Measurements from ENCODE around the gene IL9R. TPM values are rescaled to one million over a fixed set of nuclear protein-coding genes. Genes with fewer than 3 reads are reported as not detected.
"Not testable (repeated sequence)": the region's sequence is repeated elsewhere in the genome, so short reads cannot be mapped to it uniquely, and the experiment has no call there.

The IL9R gene
- total RNA-seq, 2 donors from 2014 or later: 0.14 TPM; not detected in 1

GRCh38 chrX:155983326-155983725, 14.2 kb upstream of the IL9R start:
- TF ChIP-seq, protein P1, sequence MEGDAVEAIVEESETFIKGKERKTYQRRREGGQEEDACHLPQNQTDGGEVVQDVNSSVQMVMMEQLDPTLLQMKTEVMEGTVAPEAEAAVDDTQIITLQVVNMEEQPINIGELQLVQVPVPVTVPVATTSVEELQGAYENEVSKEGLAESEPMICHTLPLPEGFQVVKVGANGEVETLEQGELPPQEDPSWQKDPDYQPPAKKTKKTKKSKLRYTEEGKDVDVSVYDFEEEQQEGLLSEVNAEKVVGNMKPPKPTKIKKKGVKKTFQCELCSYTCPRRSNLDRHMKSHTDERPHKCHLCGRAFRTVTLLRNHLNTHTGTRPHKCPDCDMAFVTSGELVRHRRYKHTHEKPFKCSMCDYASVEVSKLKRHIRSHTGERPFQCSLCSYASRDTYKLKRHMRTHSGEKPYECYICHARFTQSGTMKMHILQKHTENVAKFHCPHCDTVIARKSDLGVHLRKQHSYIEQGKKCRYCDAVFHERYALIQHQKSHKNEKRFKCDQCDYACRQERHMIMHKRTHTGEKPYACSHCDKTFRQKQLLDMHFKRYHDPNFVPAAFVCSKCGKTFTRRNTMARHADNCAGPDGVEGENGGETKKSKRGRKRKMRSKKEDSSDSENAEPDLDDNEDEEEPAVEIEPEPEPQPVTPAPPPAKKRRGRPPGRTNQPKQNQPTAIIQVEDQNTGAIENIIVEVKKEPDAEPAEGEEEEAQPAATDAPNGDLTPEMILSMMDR (IDR thresholded peaks at IDR 0.05): no peak
- Histone ChIP-seq H3K36me3 (no peaks in the 10 kb centered on the region), H3K4me1 (ENCODE audit: control insufficient read depth in 1 of 2, low read depth in 2 of 2) (no peaks in the 10 kb centered on the region)

GRCh38 chrX:155985208-155985607, 12.3 kb upstream of the IL9R start:
- Histone ChIP-seq H3K27me3 (replicated peaks; ENCODE audit: insufficient read depth) (no peaks in the 10 kb centered on the region), H3K9me3 (no peaks in the 10 kb centered on the region), H3K36me3 (no peaks in the 10 kb centered on the region), H3K4me1 (ENCODE audit: control insufficient read depth in 1 of 2, low read depth in 2 of 2) (no peaks in the 10 kb centered on the region), H3K27ac (no peak overlapping the region), H3K4me3 (no peak overlapping the region)
- no peak for ATAC-seq (ENCODE audit: insufficient number of reproducible peaks, low FRiP score, low read depth)
- TF ChIP-seq, protein P1 (IDR thresholded peaks at IDR 0.05): no peak
- no peak for DNase-seq (ENCODE audit: low spot score)

More at GRCh38 chrX:155983326-155983725, 14.2 kb upstream of the IL9R start:
- Histone ChIP-seq H3K27ac (no peak overlapping the region), H3K4me3 (no peak overlapping the region), H3K27me3 (replicated peaks; ENCODE audit: insufficient read depth) (no peaks in the 10 kb centered on the region), H3K9me3 (no peaks in the 10 kb centered on the region)
- DNase-seq (ENCODE audit: low spot score): no peak
- ATAC-seq (ENCODE audit: insufficient number of reproducible peaks, low FRiP score, low read depth): no peak

DNA sequence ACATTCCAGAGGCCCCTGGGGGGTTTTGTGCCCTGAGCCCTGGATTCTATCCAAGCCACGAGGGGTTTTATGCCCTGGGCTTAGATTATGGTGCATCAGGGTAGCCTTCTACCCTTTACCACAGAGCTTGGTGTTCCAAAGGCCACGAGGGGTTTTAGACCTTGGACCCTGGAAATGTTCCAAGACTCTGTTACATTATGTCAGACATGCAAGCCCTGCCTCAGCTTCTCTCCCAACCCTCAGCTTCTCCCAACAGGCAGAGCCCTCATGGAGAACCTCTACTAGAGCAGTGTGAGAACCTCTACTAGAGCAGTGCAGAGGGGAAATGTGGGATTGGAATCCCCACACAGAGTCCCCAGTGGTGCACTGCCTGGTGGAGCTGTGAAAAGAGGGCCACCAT, 10.5 kb upstream of the IL9R start:
- not testable (repeated sequence) for H3K4me1 ChIP-seq (ENCODE audit: control insufficient read depth in 1 of 2, low read depth in 2 of 2); H3K36me3 ChIP-seq; H3K27ac ChIP-seq; DNase-seq (ENCODE audit: low spot score); H3K4me3 ChIP-seq; ATAC-seq (ENCODE audit: insufficient number of reproducible peaks, low FRiP score, low read depth); H3K27me3 ChIP-seq (replicated peaks; ENCODE audit: insufficient read depth); H3K9me3 ChIP-seq

GRCh38 chrX:155988859-155989258, 8.6 kb upstream of the IL9R start:
- no peaks in the 10 kb centered on the region for H3K27me3 ChIP-seq (replicated peaks; ENCODE audit: insufficient read depth)
- H3K27ac ChIP-seq: no peak overlapping the region
- no peak overlapping the region for H3K4me3 ChIP-seq
- no peaks in the 10 kb centered on the region for H3K4me1 ChIP-seq (ENCODE audit: control insufficient read depth in 1 of 2, low read depth in 2 of 2)
- H3K9me3 ChIP-seq: no peaks in the 10 kb centered on the region
- H3K36me3 ChIP-seq: no peaks in the 10 kb centered on the region
- no peak for DNase-seq (ENCODE audit: low spot score)
- no peak for ATAC-seq (ENCODE audit: insufficient number of reproducible peaks, low FRiP score, low read depth)
- TF ChIP-seq, protein P1 (IDR thresholded peaks at IDR 0.05): no peak

- Histone ChIP-seq H3K27me3 (replicated peaks; ENCODE audit: insufficient read depth) (no peaks in the 10 kb centered on the region), H3K4me3 (no peak overlapping the region), H3K27ac (no peak overlapping the region), H3K4me1 (ENCODE audit: control insufficient read depth in 1 of 2, low read depth in 2 of 2) (no peaks in the 10 kb centered on the region), H3K36me3 (no peaks in the 10 kb centered on the region), H3K9me3 (no peaks in the 10 kb centered on the region)
- TF ChIP-seq, protein P1 (IDR thresholded peaks at IDR 0.05): no peak
- ATAC-seq (ENCODE audit: insufficient number of reproducible peaks, low FRiP score, low read depth) (no peak), DNase-seq (ENCODE audit: low spot score) (no peak)
Measured at GRCh38 chrX:155993421-155993820, 4.1 kb upstream of the IL9R start.

- Histone ChIP-seq H3K4me1 (ENCODE audit: control insufficient read depth in 1 of 2, low read depth in 2 of 2) (no peaks in the 10 kb centered on the region), H3K4me3 (no peak overlapping the region), H3K9me3 (no peaks in the 10 kb centered on the region), H3K36me3 (no peaks in the 10 kb centered on the region), H3K27me3 (replicated peaks; ENCODE audit: insufficient read depth) (no peaks in the 10 kb centered on the region), H3K27ac (no peak overlapping the region)
- TF ChIP-seq, protein P1 (IDR thresholded peaks at IDR 0.05): no peak
- ATAC-seq (ENCODE audit: insufficient number of reproducible peaks, low FRiP score, low read depth) (no peak), DNase-seq (ENCODE audit: low spot score) (no peak)
Measured at GRCh38 chrX:155995321-155995875, 2.1 kb upstream of the IL9R start.

Measured in thoracic aorta (tissue), 2 donors.